Measurements from ENCODE around the gene NPBWR2.

The NPBWR2 gene

DNA sequence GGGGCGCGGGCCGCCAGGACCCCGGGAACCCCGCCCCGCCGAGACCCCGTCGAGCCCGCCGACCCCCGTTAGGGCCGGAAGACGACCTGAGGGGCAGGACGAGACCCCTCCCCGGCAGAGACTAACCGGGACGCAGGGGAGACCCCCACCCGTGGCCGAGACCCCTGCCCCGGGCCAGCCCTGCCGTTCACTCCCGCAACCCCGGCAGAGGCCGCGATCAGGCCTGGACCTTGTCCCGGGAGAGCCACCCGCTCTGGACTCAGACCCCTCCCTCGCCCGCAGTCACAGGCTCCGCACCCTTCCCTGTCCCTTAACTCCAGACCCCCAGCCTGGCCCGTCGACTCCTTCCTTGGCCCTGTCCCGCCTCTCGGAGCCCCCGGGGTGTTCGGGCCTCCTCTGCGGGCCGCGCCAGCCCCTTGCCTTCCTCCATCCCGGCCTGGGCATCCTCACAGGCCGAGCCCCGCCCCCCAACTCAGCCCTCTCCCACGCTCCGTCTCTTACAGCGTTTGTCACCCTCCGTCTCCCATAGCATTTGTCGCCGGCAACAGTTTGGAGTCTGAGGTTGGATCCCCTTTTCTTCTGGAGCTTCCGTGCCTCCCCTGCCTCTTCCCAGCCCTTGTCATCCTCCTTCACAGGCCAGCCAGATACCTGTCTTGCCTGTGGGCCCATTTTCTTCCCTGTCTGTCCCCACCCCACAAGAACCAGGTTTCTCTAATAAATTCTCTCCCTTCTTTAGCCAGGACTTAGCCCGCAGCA, 43.8 kb downstream of the NPBWR2 start (continued):
- TF ChIP-seq ZBTB7A (tag by site-specific recombination; IDR thresholded peaks at IDR 0.05; ENCODE audit: low read depth) = peak; percentile 91
- no peak for TF ChIP-seq ZNF530 (tag by site-specific recombination; IDR thresholded peaks at IDR 0.05; ENCODE audit: low read depth)
- no peak for TF ChIP-seq ZNF830 (tag by site-specific recombination; IDR thresholded peaks at IDR 0.05; ENCODE audit: low read depth)
- TF ChIP-seq, protein P1, sequence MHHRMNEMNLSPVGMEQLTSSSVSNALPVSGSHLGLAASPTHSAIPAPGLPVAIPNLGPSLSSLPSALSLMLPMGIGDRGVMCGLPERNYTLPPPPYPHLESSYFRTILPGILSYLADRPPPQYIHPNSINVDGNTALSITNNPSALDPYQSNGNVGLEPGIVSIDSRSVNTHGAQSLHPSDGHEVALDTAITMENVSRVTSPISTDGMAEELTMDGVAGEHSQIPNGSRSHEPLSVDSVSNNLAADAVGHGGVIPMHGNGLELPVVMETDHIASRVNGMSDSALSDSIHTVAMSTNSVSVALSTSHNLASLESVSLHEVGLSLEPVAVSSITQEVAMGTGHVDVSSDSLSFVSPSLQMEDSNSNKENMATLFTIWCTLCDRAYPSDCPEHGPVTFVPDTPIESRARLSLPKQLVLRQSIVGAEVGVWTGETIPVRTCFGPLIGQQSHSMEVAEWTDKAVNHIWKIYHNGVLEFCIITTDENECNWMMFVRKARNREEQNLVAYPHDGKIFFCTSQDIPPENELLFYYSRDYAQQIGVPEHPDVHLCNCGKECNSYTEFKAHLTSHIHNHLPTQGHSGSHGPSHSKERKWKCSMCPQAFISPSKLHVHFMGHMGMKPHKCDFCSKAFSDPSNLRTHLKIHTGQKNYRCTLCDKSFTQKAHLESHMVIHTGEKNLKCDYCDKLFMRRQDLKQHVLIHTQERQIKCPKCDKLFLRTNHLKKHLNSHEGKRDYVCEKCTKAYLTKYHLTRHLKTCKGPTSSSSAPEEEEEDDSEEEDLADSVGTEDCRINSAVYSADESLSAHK (tag by site-specific recombination; IDR thresholded peaks at IDR 0.05) = no peak
- no peak for TF ChIP-seq HOXC10 (CRISPR knock-in tag; IDR thresholded peaks at IDR 0.05)
- TF ChIP-seq MZF1 (tag by site-specific recombination; IDR thresholded peaks at IDR 0.05; ENCODE audit: borderline replicate concordance) = no peak
- no peak for TF ChIP-seq ZBTB49 (tag by site-specific recombination; IDR thresholded peaks at IDR 0.05; ENCODE audit: low read depth)
- TF ChIP-seq, protein P2, sequence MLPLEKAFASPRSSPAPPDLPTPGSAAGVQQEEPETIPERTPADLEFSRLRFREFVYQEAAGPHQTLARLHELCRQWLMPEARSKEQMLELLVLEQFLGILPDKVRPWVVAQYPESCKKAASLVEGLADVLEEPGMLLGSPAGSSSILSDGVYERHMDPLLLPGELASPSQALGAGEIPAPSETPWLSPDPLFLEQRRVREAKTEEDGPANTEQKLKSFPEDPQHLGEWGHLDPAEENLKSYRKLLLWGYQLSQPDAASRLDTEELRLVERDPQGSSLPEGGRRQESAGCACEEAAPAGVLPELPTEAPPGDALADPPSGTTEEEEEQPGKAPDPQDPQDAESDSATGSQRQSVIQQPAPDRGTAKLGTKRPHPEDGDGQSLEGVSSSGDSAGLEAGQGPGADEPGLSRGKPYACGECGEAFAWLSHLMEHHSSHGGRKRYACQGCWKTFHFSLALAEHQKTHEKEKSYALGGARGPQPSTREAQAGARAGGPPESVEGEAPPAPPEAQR (tag by site-specific recombination; IDR thresholded peaks at IDR 0.05) = peak; percentile 39; the same call in 1 of the 2 replicates
- TF ChIP-seq ZNF10 (tag by site-specific recombination; IDR thresholded peaks at IDR 0.05) = no peak
- peak; percentile 67 for TF ChIP-seq EGR2 (tag by site-specific recombination; IDR thresholded peaks at IDR 0.05; ENCODE audit: low read depth)
- TF ChIP-seq ZNF670 (tag by site-specific recombination; IDR thresholded peaks at IDR 0.05; ENCODE audit: low read depth) = no peak
- no peak for TF ChIP-seq ZXDB (tag by site-specific recombination; IDR thresholded peaks at IDR 0.05)
- TF ChIP-seq, protein P3, sequence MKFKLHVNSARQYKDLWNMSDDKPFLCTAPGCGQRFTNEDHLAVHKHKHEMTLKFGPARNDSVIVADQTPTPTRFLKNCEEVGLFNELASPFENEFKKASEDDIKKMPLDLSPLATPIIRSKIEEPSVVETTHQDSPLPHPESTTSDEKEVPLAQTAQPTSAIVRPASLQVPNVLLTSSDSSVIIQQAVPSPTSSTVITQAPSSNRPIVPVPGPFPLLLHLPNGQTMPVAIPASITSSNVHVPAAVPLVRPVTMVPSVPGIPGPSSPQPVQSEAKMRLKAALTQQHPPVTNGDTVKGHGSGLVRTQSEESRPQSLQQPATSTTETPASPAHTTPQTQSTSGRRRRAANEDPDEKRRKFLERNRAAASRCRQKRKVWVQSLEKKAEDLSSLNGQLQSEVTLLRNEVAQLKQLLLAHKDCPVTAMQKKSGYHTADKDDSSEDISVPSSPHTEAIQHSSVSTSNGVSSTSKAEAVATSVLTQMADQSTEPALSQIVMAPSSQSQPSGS (tag by site-specific recombination; IDR thresholded peaks at IDR 0.05; ENCODE audit: low read depth) = no peak
- TF ChIP-seq ZSCAN30 (tag by site-specific recombination; IDR thresholded peaks at IDR 0.05) = no peak
- TF ChIP-seq SP2 (tag by site-specific recombination; IDR thresholded peaks at IDR 0.05) = peak; percentile 45; the same call in 1 of the 2 replicates
- TF ChIP-seq MEIS1 (CRISPR knock-in tag; IDR thresholded peaks at IDR 0.05; ENCODE audit: borderline replicate concordance) = no peak
- TF ChIP-seq KLF9 (tag by site-specific recombination; IDR thresholded peaks at IDR 0.05; ENCODE audit: low read depth) = peak; percentile 84
- no peak for TF ChIP-seq ZNF140 (tag by site-specific recombination; IDR thresholded peaks at IDR 0.05)
- peak; percentile 61 for TF ChIP-seq ZBTB17 (tag by site-specific recombination; IDR thresholded peaks at IDR 0.05)
- TF ChIP-seq ZNF221 (tag by site-specific recombination; IDR thresholded peaks at IDR 0.05; ENCODE audit: borderline replicate concordance) = no peak
- no peak for TF ChIP-seq ZNF501 (tag by site-specific recombination; IDR thresholded peaks at IDR 0.05)
- TF ChIP-seq ZNF48 (tag by site-specific recombination; IDR thresholded peaks at IDR 0.05) = no peak
- TF ChIP-seq OVOL3 (tag by site-specific recombination; IDR thresholded peaks at IDR 0.05) = no peak
- no peak for TF ChIP-seq ZNF792 (tag by site-specific recombination; IDR thresholded peaks at IDR 0.05)
- no peak for TF ChIP-seq ZBTB21 (tag by site-specific recombination; IDR thresholded peaks at IDR 0.05)
- peak; percentile 24; the same call in 1 of the 2 replicates for TF ChIP-seq YY1 (tag by site-specific recombination; IDR thresholded peaks at IDR 0.05)
- TF ChIP-seq ZNF843 (tag by site-specific recombination; IDR thresholded peaks at IDR 0.05) = no peak
- TF ChIP-seq, protein P4, sequence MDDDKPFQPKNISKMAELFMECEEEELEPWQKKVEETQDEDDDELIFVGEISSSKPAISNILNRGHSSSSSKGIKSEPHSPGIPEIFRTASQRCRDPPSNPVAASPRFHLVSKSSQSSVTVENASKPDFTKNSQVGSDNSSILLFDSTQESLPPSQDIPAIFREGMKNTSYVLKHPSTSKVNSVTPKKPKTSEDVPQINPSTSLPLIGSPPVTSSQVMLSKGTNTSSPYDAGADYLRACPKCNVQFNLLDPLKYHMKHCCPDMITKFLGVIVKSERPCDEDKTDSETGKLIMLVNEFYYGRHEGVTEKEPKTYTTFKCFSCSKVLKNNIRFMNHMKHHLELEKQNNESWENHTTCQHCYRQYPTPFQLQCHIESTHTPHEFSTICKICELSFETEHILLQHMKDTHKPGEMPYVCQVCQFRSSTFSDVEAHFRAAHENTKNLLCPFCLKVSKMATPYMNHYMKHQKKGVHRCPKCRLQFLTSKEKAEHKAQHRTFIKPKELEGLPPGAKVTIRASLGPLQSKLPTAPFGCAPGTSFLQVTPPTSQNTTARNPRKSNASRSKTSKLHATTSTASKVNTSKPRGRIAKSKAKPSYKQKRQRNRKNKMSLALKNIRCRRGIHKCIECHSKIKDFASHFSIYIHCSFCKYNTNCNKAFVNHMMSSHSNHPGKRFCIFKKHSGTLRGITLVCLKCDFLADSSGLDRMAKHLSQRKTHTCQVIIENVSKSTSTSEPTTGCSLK (tag by site-specific recombination; IDR thresholded peaks at IDR 0.05) = no peak
- no peak for TF ChIP-seq MYNN (tag by site-specific recombination; IDR thresholded peaks at IDR 0.05; ENCODE audit: borderline replicate concordance)
- peak; percentile 58; the same call in 1 of the 2 replicates for TF ChIP-seq ZEB2 (tag by site-specific recombination; IDR thresholded peaks at IDR 0.05)
- TF ChIP-seq ZNF785 (tag by site-specific recombination; IDR thresholded peaks at IDR 0.05) = 0 out of 2 replicates have a peak, but pooled peaks have one; percentile 19
- no peak for TF ChIP-seq ZNF585B (tag by site-specific recombination; IDR thresholded peaks at IDR 0.05)
